HCT116 (cell line): ENCODE measurements around the gene INPP1. TPM values are rescaled to one million over a fixed set of nuclear protein-coding genes. Genes with fewer than 3 reads are reported as not detected.

Experiments used
- ATAC-seq: fragments of 200-7000 bp; cut with Tn5 transposase; 2 replicates; pipeline ENCODE4 v1.9.1; 2020; ENCODE audit warnings: mild to moderate bottlenecking, moderate library complexity
- BruUV-seq: library from RNA; stranded (reverse); fragments of 400-500 nt; replicated peaks from 2 replicates; lab custom pipeline; 2021; lab: Mats Ljungman, UMichigan
- CTCF ChIA-PET: fragments of 300-600 bp; sonication (Branson Sonifier 250); formaldehyde crosslinking; loops from one replicate; lab custom pipeline; 2021; ENCODE audit warnings: antibody characterized with exemption; lab: Charles Lee
- POLR2A ChIA-PET: fragments of 300-600, 350-600 bp; sonication (Branson Sonifier 250); formaldehyde crosslinking; loops from one replicate; lab custom pipeline; 2021; ENCODE audit warnings: antibody characterized with exemption; lab: Charles Lee
- RAD21 ChIA-PET, 2 experiments: fragments of 300-600 bp; sonication (Branson Sonifier 250); formaldehyde crosslinking; loops; one replicate each; lab custom pipeline; 2023; ENCODE audit warnings: low total read pairs in 2 of 2; ENCODE audit not compliant: uncharacterized antibody in 2 of 2, unreplicated experiment in 2 of 2, low non-redundant PET in 1 of 2; lab: Charles Lee
- DNase-seq: peaks from one replicate; pipeline ENCODE4 v3.0.0-alpha.2; 2010; ENCODE audit warnings: low read depth, low spot score
- H2AFZ ChIP-seq: fragments of 200-600 bp; shearing (Covaris generic), sonication (generic); 2 replicates; pipeline ENCODE4 v1.6.1; 2017; ENCODE audit warnings: low read depth, mixed run types, mixed read lengths, antibody characterized with exemption, low read length; ENCODE audit not compliant: poor library complexity, severe bottlenecking
- H3K27ac ChIP-seq: 2 replicates; pipeline ENCODE4 v1.5.1; 2012; ENCODE audit warnings: low read depth, low read length
- H3K27me3 ChIP-seq: fragments of 200-600 bp; sonication (generic); 2 replicates; pipeline ENCODE4 v1.6.1; 2016; ENCODE audit warnings: mixed run types, low read length, mixed read lengths; ENCODE audit not compliant: insufficient read depth
- H3K36me3 ChIP-seq, 2 experiments: fragments of 200-500 bp in 1 of 2; fragments of 200-600 bp in 1 of 2; sonication (Bioruptor generic) in 1 of 2; sonication (generic) in 1 of 2; 2 replicates each; pipeline versions ENCODE4 v1.5.1 to v1.6.1; 2014 to 2016; ENCODE audit warnings: low read length in 2 of 2, inconsistent platforms in 1 of 2, mixed read lengths in 1 of 2, mixed run types in 1 of 2; ENCODE audit not compliant: insufficient read depth in 2 of 2, control insufficient read depth in 1 of 2
- H3K4me1 ChIP-seq, 2 experiments: fragments of 200-600 bp in 1 of 2; sonication (generic) in 1 of 2; 2 replicates each; pipeline versions ENCODE4 v1.5.1 to v1.6.1; 2012 to 2017; ENCODE audit warnings: low read length in 2 of 2, inconsistent platforms in 1 of 2, mild to moderate bottlenecking in 1 of 2, mixed read lengths in 1 of 2, mixed run types in 1 of 2, moderate library complexity in 1 of 2; ENCODE audit not compliant: insufficient read depth in 2 of 2, control insufficient read depth in 1 of 2
- H3K4me2 ChIP-seq: fragments of 200-600 bp; sonication (generic); 2 replicates; pipeline ENCODE4 v1.6.1; 2017; ENCODE audit warnings: mixed run types, low read length, mixed read lengths
- H3K4me3 ChIP-seq, 2 experiments: fragments of 200-600 bp in 1 of 2; sonication (generic) in 1 of 2; replicated peaks in 1 of 2; 2 replicates each; pipeline ENCODE4 v1.5.1; 2011 to 2016; ENCODE audit warnings: low read length in 2 of 2, control low read depth in 1 of 2, low read depth in 1 of 2, mild to moderate bottlenecking in 1 of 2, mixed read lengths in 1 of 2, mixed run types in 1 of 2
- H3K79me2 ChIP-seq: fragments of 200-600 bp; sonication (generic); 2 replicates; pipeline ENCODE4 v1.6.1; 2017; ENCODE audit warnings: mild to moderate bottlenecking, mixed run types, low read length, moderate library complexity, mixed read lengths; ENCODE audit not compliant: insufficient read depth
- H3K9ac ChIP-seq: fragments of 200-600 bp; sonication (generic); 2 replicates; pipeline ENCODE4 v1.6.1; 2016; ENCODE audit warnings: low read length, mixed read lengths
- H3K9me2 ChIP-seq: fragments of 200-600 bp; sonication (generic), shearing (Covaris generic); 2 replicates; pipeline ENCODE4 v1.6.1; 2017; ENCODE audit warnings: mixed run types, mild to moderate bottlenecking, moderate library complexity; ENCODE audit not compliant: insufficient read depth
- H3K9me3 ChIP-seq, 2 experiments: fragments of 200-500 bp in 1 of 2; fragments of 200-600 bp in 1 of 2; sonication (Bioruptor generic) in 1 of 2; sonication (generic) in 1 of 2; 2 replicates each; pipeline ENCODE4 v1.6.1; 2014 to 2017; ENCODE audit warnings: low read length in 2 of 2, mixed read lengths in 2 of 2, inconsistent platforms in 1 of 2, low read depth in 1 of 2, mild to moderate bottlenecking in 1 of 2, mixed run types in 1 of 2, moderate library complexity in 1 of 2; ENCODE audit not compliant: control insufficient read depth in 1 of 2, insufficient read depth in 1 of 2
- H4K20me1 ChIP-seq: fragments of 200-600 bp; sonication (generic), shearing (Covaris generic); 2 replicates; pipeline ENCODE4 v1.6.1; 2017; ENCODE audit warnings: mixed run types, mild to moderate bottlenecking, moderate library complexity; ENCODE audit not compliant: insufficient read depth
- CBX3 ChIP-seq: IDR thresholded peaks from 2 replicates; pipeline ENCODE4 v1.6.1; 2012; ENCODE audit warnings: low read depth
- CEBPB ChIP-seq: IDR thresholded peaks from 2 replicates; pipeline ENCODE4 v1.6.1; 2012; ENCODE audit warnings: low read depth
- FOSL1 ChIP-seq: IDR thresholded peaks from 2 replicates; pipeline ENCODE4 v1.6.1; 2012; ENCODE audit warnings: low read depth
- POLR2A ChIP-seq: IDR thresholded peaks from 2 replicates; pipeline ENCODE4 v1.7.0; 2011; ENCODE audit warnings: borderline replicate concordance; ENCODE audit not compliant: insufficient read depth, insufficient read length; ENCODE audit errors: extremely low read depth
- POLR2AphosphoS5 ChIP-seq: IDR thresholded peaks from 2 replicates; pipeline ENCODE4 v1.6.1; 2011; ENCODE audit warnings: mild to moderate bottlenecking, low read depth, low read length, moderate library complexity
- RAD21 ChIP-seq: IDR thresholded peaks from 2 replicates; pipeline ENCODE4 v1.6.1; 2012; ENCODE audit warnings: low read depth, mild to moderate bottlenecking
- TCF7L2 ChIP-seq: IDR thresholded peaks from 2 replicates; pipeline ENCODE4 v1.7.0; 2011; ENCODE audit warnings: borderline replicate concordance, inconsistent platforms; ENCODE audit not compliant: insufficient read depth, insufficient read length; ENCODE audit errors: extremely low read depth
- ZNF274 ChIP-seq: fragments of 200-500 bp; sonication (Bioruptor generic); IDR thresholded peaks from 2 replicates; pipeline ENCODE4 v1.6.1; 2014; ENCODE audit warnings: mild to moderate bottlenecking, low read depth, low read length, inconsistent platforms
- intact Hi-C: fragments of 100-400 bp; cut with micrococcal nuclease; formaldehyde crosslinking; loops from 2 replicates; pipeline ENCODE4 v1.10.0; 2022
- total RNA-seq: library from RNA; stranded (reverse); gene quantifications from one replicate; pipeline ENCODE4 v1.2.1, GENCODE V29; 2021; ENCODE audit not compliant: unreplicated experiment
- TF ChIP-seq, protein P1 (sequence below): IDR thresholded peaks from 2 replicates; pipeline ENCODE4 v1.6.1; 2011; ENCODE audit warnings: mild to moderate bottlenecking, low read length, moderate library complexity; ENCODE audit not compliant: insufficient replicate concordance; ENCODE audit errors: extremely low read depth
- TF ChIP-seq, protein P2 (sequence below), 3 experiments: fragments of 200-600 bp in 1 of 3; sonication (generic) in 1 of 3; IDR thresholded peaks in 2 of 3; conservative IDR thresholded peaks in 1 of 3; 2 replicates each; pipeline ENCODE4 v1.5.1; 2012 to 2017; ENCODE audit warnings: low read depth in 2 of 3, low read length in 2 of 3, antibody characterized with exemption in 1 of 3, borderline replicate concordance in 1 of 3, control low read depth in 1 of 3, mild to moderate bottlenecking in 1 of 3, mixed read lengths in 1 of 3, mixed run types in 1 of 3, moderate library complexity in 1 of 3; ENCODE audit not compliant: insufficient read depth in 1 of 3
- TF ChIP-seq, protein P3 (sequence below): IDR thresholded peaks from 2 replicates; pipeline ENCODE4 v1.6.1; 2012

Gene INPP1
- total RNA-seq, 1 experiment from 2014 or later = 19.6 TPM

DNA sequence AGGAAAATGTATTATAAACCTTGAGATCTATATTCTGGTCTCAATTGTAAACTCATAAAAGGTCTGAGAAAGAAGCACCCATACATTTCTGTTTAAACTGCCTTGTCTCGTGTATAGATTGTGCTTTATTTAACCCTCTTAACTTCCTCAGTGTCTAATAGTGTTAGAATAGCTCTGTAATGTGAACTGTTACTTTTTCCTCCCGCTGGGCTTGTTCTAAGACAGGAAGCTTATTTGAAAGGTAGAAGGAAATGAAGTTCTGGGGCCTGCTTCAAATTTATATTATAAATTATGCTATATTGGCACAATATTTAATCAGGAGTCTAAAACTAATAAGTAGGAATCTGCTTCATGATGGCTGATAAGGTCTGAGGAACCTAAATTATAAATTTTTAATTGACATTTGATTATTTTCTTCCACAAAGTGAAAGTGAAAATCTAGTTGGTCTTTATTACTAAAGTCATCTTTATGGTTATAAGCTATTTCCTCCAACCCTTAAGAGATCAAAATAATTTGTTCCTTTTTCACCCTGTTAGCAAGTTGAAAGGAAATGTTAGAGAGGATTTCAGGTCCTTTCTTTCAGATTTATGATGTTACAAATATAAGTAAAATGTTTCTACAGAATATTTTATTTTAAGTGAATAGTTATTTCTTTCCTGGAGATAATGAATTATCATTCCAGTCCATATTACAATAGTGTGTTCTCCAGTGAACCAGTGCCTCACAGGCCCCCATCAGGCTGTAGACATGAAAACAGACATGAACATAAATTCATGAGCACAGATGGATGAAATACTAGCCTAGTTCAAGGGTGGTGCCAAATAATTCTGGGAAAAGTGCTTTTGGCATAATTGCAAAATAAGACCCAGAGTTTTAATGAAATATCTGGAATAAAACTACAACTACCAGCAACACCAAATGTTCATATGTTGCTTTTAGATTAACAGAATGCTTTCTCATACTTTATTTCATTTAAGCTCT lies 72.7 kb downstream of the INPP1 start:
- POLR2A ChIA-PET = no interaction called here
- Histone ChIP-seq H3K9ac (no peak overlapping the region), H3K27ac (no peak overlapping the region), H3K9me2 (no peaks in the 10 kb centered on the region), H4K20me1 (no peaks in the 10 kb centered on the region), H3K4me2 (no peak overlapping the region), H3K9me3 (no peaks in the 10 kb centered on the region), H3K4me1 (no peaks in the 10 kb centered on the region), H2AFZ (no peak overlapping the region)
- intact Hi-C loops = no loop called here
- TF ChIP-seq ZNF274 = no peak
- no peak for TF ChIP-seq FOSL1
- TF ChIP-seq, protein P1, sequence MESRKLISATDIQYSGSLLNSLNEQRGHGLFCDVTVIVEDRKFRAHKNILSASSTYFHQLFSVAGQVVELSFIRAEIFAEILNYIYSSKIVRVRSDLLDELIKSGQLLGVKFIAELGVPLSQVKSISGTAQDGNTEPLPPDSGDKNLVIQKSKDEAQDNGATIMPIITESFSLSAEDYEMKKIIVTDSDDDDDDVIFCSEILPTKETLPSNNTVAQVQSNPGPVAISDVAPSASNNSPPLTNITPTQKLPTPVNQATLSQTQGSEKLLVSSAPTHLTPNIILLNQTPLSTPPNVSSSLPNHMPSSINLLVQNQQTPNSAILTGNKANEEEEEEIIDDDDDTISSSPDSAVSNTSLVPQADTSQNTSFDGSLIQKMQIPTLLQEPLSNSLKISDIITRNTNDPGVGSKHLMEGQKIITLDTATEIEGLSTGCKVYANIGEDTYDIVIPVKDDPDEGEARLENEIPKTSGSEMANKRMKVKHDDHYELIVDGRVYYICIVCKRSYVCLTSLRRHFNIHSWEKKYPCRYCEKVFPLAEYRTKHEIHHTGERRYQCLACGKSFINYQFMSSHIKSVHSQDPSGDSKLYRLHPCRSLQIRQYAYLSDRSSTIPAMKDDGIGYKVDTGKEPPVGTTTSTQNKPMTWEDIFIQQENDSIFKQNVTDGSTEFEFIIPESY = no peak
- no peak for TF ChIP-seq CEBPB
- TF ChIP-seq, protein P2, sequence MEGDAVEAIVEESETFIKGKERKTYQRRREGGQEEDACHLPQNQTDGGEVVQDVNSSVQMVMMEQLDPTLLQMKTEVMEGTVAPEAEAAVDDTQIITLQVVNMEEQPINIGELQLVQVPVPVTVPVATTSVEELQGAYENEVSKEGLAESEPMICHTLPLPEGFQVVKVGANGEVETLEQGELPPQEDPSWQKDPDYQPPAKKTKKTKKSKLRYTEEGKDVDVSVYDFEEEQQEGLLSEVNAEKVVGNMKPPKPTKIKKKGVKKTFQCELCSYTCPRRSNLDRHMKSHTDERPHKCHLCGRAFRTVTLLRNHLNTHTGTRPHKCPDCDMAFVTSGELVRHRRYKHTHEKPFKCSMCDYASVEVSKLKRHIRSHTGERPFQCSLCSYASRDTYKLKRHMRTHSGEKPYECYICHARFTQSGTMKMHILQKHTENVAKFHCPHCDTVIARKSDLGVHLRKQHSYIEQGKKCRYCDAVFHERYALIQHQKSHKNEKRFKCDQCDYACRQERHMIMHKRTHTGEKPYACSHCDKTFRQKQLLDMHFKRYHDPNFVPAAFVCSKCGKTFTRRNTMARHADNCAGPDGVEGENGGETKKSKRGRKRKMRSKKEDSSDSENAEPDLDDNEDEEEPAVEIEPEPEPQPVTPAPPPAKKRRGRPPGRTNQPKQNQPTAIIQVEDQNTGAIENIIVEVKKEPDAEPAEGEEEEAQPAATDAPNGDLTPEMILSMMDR (IDR thresholded peaks at IDR 0.05 in 2 of 3, conservative IDR thresholded peaks at IDR 0.05 in 1 of 3; ENCODE audit: borderline replicate concordance in 1 of 3, insufficient read depth in 1 of 3, low read depth in 2 of 3, low read length in 2 of 3) = no peak
- no peak for TF ChIP-seq TCF7L2
- no peak for TF ChIP-seq POLR2AphosphoS5
- TF ChIP-seq CBX3 = no peak
- no peak for TF ChIP-seq RAD21
- TF ChIP-seq, protein P3, sequence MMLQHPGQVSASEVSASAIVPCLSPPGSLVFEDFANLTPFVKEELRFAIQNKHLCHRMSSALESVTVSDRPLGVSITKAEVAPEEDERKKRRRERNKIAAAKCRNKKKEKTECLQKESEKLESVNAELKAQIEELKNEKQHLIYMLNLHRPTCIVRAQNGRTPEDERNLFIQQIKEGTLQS = no peak
- TF ChIP-seq POLR2A = no peak
- TF ChIP-seq, all 23 proteins: peak for 0
- Histone ChIP-seq H3K36me3 (no peaks in the 10 kb centered on the region), H3K27me3 (no peaks in the 10 kb centered on the region), H3K4me3 (no peak overlapping the region), H3K79me2 (no peaks in the 10 kb centered on the region)
- ChIA-PET CTCF (no interaction called here), RAD21 (no interaction called here)
- ATAC-seq (no peak), DNase-seq (no peak)
- BruUV-seq = no TSS peak
